Fibroblast of lung (primary cell): Measurements from ENCODE around the gene NUDCD3.

Experiments
- EZH2 ChIP-seq: IDR thresholded peaks from 2 replicates; pipeline ENCODE4 v1.5.1; 2012; ENCODE audit warnings: low read length, control low read depth, mild to moderate bottlenecking; ENCODE audit errors: missing control alignments
- TF ChIP-seq, protein P1 (sequence below), 2 donors: IDR thresholded peaks in 1 of 2; conservative IDR thresholded peaks in 1 of 2; 1 replicate in 1 of 2; 2 replicates in 1 of 2; pipeline ENCODE4 v1.5.1; 2011 to 2012; ENCODE audit warnings: low read length in 2 of 2, control low read depth in 1 of 2, inconsistent platforms in 1 of 2, low read depth in 1 of 2, mild to moderate bottlenecking in 1 of 2

- TF ChIP-seq, protein P1, sequence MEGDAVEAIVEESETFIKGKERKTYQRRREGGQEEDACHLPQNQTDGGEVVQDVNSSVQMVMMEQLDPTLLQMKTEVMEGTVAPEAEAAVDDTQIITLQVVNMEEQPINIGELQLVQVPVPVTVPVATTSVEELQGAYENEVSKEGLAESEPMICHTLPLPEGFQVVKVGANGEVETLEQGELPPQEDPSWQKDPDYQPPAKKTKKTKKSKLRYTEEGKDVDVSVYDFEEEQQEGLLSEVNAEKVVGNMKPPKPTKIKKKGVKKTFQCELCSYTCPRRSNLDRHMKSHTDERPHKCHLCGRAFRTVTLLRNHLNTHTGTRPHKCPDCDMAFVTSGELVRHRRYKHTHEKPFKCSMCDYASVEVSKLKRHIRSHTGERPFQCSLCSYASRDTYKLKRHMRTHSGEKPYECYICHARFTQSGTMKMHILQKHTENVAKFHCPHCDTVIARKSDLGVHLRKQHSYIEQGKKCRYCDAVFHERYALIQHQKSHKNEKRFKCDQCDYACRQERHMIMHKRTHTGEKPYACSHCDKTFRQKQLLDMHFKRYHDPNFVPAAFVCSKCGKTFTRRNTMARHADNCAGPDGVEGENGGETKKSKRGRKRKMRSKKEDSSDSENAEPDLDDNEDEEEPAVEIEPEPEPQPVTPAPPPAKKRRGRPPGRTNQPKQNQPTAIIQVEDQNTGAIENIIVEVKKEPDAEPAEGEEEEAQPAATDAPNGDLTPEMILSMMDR (conservative IDR thresholded peaks at IDR 0.05 in 1 of 2, IDR thresholded peaks at IDR 0.05 in 1 of 2; ENCODE audit: low read depth in 1 of 2, low read length in 2 of 2) = no peak
- TF ChIP-seq EZH2 = no peak
Observed at GRCh38 chr7:44333911-44334733, 156.3 kb downstream of the NUDCD3 start.
